ENCODE measurements around the gene PNCK.
A peak's percentile ranks its signal among the peaks of the same experiment; 100 is the strongest.

The PNCK gene

GRCh38 chrX:153714256-153714655 lies 40.6 kb upstream of the PNCK start (continued):
- TF ChIP-seq, protein P1, sequence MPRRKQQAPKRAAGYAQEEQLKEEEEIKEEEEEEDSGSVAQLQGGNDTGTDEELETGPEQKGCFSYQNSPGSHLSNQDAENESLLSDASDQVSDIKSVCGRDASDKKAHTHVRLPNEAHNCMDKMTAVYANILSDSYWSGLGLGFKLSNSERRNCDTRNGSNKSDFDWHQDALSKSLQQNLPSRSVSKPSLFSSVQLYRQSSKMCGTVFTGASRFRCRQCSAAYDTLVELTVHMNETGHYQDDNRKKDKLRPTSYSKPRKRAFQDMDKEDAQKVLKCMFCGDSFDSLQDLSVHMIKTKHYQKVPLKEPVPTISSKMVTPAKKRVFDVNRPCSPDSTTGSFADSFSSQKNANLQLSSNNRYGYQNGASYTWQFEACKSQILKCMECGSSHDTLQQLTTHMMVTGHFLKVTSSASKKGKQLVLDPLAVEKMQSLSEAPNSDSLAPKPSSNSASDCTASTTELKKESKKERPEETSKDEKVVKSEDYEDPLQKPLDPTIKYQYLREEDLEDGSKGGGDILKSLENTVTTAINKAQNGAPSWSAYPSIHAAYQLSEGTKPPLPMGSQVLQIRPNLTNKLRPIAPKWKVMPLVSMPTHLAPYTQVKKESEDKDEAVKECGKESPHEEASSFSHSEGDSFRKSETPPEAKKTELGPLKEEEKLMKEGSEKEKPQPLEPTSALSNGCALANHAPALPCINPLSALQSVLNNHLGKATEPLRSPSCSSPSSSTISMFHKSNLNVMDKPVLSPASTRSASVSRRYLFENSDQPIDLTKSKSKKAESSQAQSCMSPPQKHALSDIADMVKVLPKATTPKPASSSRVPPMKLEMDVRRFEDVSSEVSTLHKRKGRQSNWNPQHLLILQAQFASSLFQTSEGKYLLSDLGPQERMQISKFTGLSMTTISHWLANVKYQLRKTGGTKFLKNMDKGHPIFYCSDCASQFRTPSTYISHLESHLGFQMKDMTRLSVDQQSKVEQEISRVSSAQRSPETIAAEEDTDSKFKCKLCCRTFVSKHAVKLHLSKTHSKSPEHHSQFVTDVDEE (CRISPR knock-in tag; IDR thresholded peaks at IDR 0.05): no peak
- TF ChIP-seq POU6F1 (CRISPR knock-in tag; IDR thresholded peaks at IDR 0.05; ENCODE audit: borderline replicate concordance, low read depth) (no peak), ZNF8 (CRISPR knock-in tag; IDR thresholded peaks at IDR 0.05) (no peak), TCF4 (CRISPR knock-in tag; IDR thresholded peaks at IDR 0.05; ENCODE audit: borderline replicate concordance) (no peak), SNAI2 (CRISPR knock-in tag; IDR thresholded peaks at IDR 0.05) (no peak), ISL1 (CRISPR knock-in tag; IDR thresholded peaks at IDR 0.05) (no peak)

- no peak for TF ChIP-seq ZNF565 (CRISPR knock-in tag; conservative IDR thresholded peaks at IDR 0.05; ENCODE audit: low read depth)
- TF ChIP-seq ZFP30 (CRISPR knock-in tag; IDR thresholded peaks at IDR 0.05): no peak
- TF ChIP-seq TCF4 (CRISPR knock-in tag; IDR thresholded peaks at IDR 0.05; ENCODE audit: borderline replicate concordance): no peak
- TF ChIP-seq ZNF70 (CRISPR knock-in tag; IDR thresholded peaks at IDR 0.05): no peak
- TF ChIP-seq ZNF8 (CRISPR knock-in tag; IDR thresholded peaks at IDR 0.05): no peak
- TF ChIP-seq PPARA (CRISPR knock-in tag; IDR thresholded peaks at IDR 0.05; ENCODE audit: borderline replicate concordance): no peak
- no peak for TF ChIP-seq ISL1 (CRISPR knock-in tag; IDR thresholded peaks at IDR 0.05)
- TF ChIP-seq ESRRG (CRISPR knock-in tag; IDR thresholded peaks at IDR 0.05): no peak
- no peak for TF ChIP-seq BACH2 (CRISPR knock-in tag; IDR thresholded peaks at IDR 0.05; ENCODE audit: borderline replicate concordance)
- no peak for TF ChIP-seq ZFP3 (CRISPR knock-in tag; IDR thresholded peaks at IDR 0.05)
- TF ChIP-seq, protein P1 (CRISPR knock-in tag; IDR thresholded peaks at IDR 0.05): no peak
- no peak for TF ChIP-seq GLIS3 (CRISPR knock-in tag; IDR thresholded peaks at IDR 0.05)
- no peak for TF ChIP-seq ARNTL (CRISPR knock-in tag; IDR thresholded peaks at IDR 0.05; ENCODE audit: borderline replicate concordance, low read depth)
- no peak for TF ChIP-seq SNAI2 (CRISPR knock-in tag; IDR thresholded peaks at IDR 0.05)
- TF ChIP-seq RARB (CRISPR knock-in tag; IDR thresholded peaks at IDR 0.05): no peak
- no peak for TF ChIP-seq TOX (CRISPR knock-in tag; IDR thresholded peaks at IDR 0.05; ENCODE audit: borderline replicate concordance)
- TF ChIP-seq, protein P2, sequence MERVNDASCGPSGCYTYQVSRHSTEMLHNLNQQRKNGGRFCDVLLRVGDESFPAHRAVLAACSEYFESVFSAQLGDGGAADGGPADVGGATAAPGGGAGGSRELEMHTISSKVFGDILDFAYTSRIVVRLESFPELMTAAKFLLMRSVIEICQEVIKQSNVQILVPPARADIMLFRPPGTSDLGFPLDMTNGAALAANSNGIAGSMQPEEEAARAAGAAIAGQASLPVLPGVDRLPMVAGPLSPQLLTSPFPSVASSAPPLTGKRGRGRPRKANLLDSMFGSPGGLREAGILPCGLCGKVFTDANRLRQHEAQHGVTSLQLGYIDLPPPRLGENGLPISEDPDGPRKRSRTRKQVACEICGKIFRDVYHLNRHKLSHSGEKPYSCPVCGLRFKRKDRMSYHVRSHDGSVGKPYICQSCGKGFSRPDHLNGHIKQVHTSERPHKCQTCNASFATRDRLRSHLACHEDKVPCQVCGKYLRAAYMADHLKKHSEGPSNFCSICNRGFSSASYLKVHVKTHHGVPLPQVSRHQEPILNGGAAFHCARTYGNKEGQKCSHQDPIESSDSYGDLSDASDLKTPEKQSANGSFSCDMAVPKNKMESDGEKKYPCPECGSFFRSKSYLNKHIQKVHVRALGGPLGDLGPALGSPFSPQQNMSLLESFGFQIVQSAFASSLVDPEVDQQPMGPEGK (CRISPR knock-in tag; IDR thresholded peaks at IDR 0.05; ENCODE audit: borderline replicate concordance): no peak
- no peak for TF ChIP-seq OSR1 (CRISPR knock-in tag; IDR thresholded peaks at IDR 0.05)
- TF ChIP-seq CSDC2 (CRISPR knock-in tag; IDR thresholded peaks at IDR 0.05): no peak
- no peak for ATAC-seq
Observed at GRCh38 chrX:153709726-153710674, 36.4 kb upstream of the PNCK start.

GRCh38 chrX:153708415-153708814 lies 34.8 kb upstream of the PNCK start:
- peak; percentile 92 for ATAC-seq

More at GRCh38 chrX:153708415-153708814, 34.8 kb upstream of the PNCK start:
- TF ChIP-seq TCF4 (CRISPR knock-in tag; IDR thresholded peaks at IDR 0.05; ENCODE audit: borderline replicate concordance): no peak
- no peak for TF ChIP-seq ZNF565 (CRISPR knock-in tag; conservative IDR thresholded peaks at IDR 0.05; ENCODE audit: low read depth)
- TF ChIP-seq ZFP30 (CRISPR knock-in tag; IDR thresholded peaks at IDR 0.05): no peak
